H9 (cell line): ENCODE results near the gene NEBL. TPM values are rescaled to one million over a fixed set of nuclear protein-coding genes. Genes with fewer than 3 reads are reported as not detected.

Experiments used
- DNase-seq: peaks from one replicate; pipeline ENCODE4 v3.0.0-alpha.2; 2017
- H2AFZ ChIP-seq: one replicate; pipeline ENCODE4 v1.6.1; 2013; ENCODE audit warnings: mild to moderate bottlenecking, low read length, control low read depth, moderate library complexity
- H2AK5ac ChIP-seq: 2 replicates; pipeline ENCODE4 v1.6.1; 2013; ENCODE audit warnings: low read length, control low read depth, mixed read lengths; ENCODE audit not compliant: insufficient read length
- H2BK120ac ChIP-seq: one replicate; pipeline ENCODE4 v1.6.1; 2013; ENCODE audit warnings: low read depth, mild to moderate bottlenecking, low read length, control low read depth, inconsistent platforms; ENCODE audit not compliant: poor library complexity, severe bottlenecking
- H2BK12ac ChIP-seq: 2 replicates; pipeline ENCODE4 v1.6.1; 2013; ENCODE audit warnings: low read length, control low read depth, mixed read lengths, low read depth; ENCODE audit not compliant: insufficient read length
- H2BK15ac ChIP-seq: 2 replicates; pipeline ENCODE4 v1.6.1; 2013; ENCODE audit warnings: low read depth, low read length, control low read depth
- H2BK20ac ChIP-seq: one replicate; pipeline ENCODE4 v1.6.1; 2013; ENCODE audit warnings: low read depth, mild to moderate bottlenecking, low read length, control low read depth, inconsistent platforms; ENCODE audit not compliant: poor library complexity, severe bottlenecking
- H2BK5ac ChIP-seq: 2 replicates; pipeline ENCODE4 v1.6.1; 2013; ENCODE audit warnings: low read length, control low read depth, mixed read lengths; ENCODE audit not compliant: insufficient read length
- H3K14ac ChIP-seq: 2 replicates; pipeline ENCODE4 v1.6.1; 2013; ENCODE audit warnings: low read length, control low read depth; ENCODE audit not compliant: insufficient read depth
- H3K18ac ChIP-seq: 2 replicates; pipeline ENCODE4 v1.6.1; 2013; ENCODE audit warnings: low read depth, mild to moderate bottlenecking, mixed read lengths, low read length, control low read depth; ENCODE audit not compliant: insufficient read length
- H3K23ac ChIP-seq: 2 replicates; pipeline ENCODE4 v1.6.1; 2013; ENCODE audit warnings: low read length, control low read depth, mixed read lengths, low read depth; ENCODE audit not compliant: insufficient read length
- H3K23me2 ChIP-seq: 2 replicates; pipeline ENCODE4 v1.6.1; 2013; ENCODE audit warnings: low read depth, mild to moderate bottlenecking, mixed read lengths, low read length, control low read depth; ENCODE audit not compliant: insufficient read length, poor library complexity, severe bottlenecking
- H3K27ac ChIP-seq: 2 replicates; pipeline ENCODE4 v1.5.1; 2013; ENCODE audit warnings: low read length, control low read depth, mixed read lengths, low read depth; ENCODE audit not compliant: insufficient read length
- H3K27me3 ChIP-seq: 2 replicates; pipeline ENCODE4 v1.6.1; 2013; ENCODE audit warnings: low read length, control low read depth, inconsistent platforms; ENCODE audit not compliant: insufficient read depth
- H3K4ac ChIP-seq: 2 replicates; pipeline ENCODE4 v1.6.1; 2013; ENCODE audit warnings: low read depth, mild to moderate bottlenecking, control low read depth, inconsistent platforms, low read length, moderate library complexity
- H3K4me1 ChIP-seq: 2 replicates; pipeline ENCODE4 v1.6.1; 2013; ENCODE audit warnings: low read length, control low read depth, inconsistent platforms; ENCODE audit not compliant: insufficient read depth
- H3K4me2 ChIP-seq: 2 replicates; pipeline ENCODE4 v1.6.1; 2013; ENCODE audit warnings: low read length, control low read depth, mixed read lengths; ENCODE audit not compliant: insufficient read length, insufficient read depth
- H3K56ac ChIP-seq: 2 replicates; pipeline ENCODE4 v1.6.1; 2013; ENCODE audit warnings: low read depth, mild to moderate bottlenecking, mixed read lengths, low read length, control low read depth; ENCODE audit not compliant: insufficient read length
- H3K79me1 ChIP-seq: 2 replicates; pipeline ENCODE4 v1.6.1; 2013; ENCODE audit warnings: low read depth, mild to moderate bottlenecking, moderate library complexity, low read length, control low read depth, inconsistent platforms; ENCODE audit not compliant: insufficient read depth, poor library complexity, severe bottlenecking
- H3K79me2 ChIP-seq: 2 replicates; pipeline ENCODE4 v1.6.1; 2013; ENCODE audit warnings: low read length, control low read depth, inconsistent platforms; ENCODE audit not compliant: insufficient read depth
- H3K9ac ChIP-seq: 2 replicates; pipeline ENCODE4 v1.6.1; 2013; ENCODE audit warnings: low read length, control low read depth, mixed read lengths; ENCODE audit not compliant: insufficient read length; ENCODE audit errors: extremely low read depth
- H3K9me3 ChIP-seq: one replicate; pipeline ENCODE4 v1.6.1; 2013; ENCODE audit warnings: low read depth, low read length, inconsistent platforms; ENCODE audit not compliant: control insufficient read depth
- H3T11ph ChIP-seq: one replicate; pipeline ENCODE4 v1.6.1; 2013; ENCODE audit warnings: mild to moderate bottlenecking, low read length, control low read depth, inconsistent platforms
- H4K20me1 ChIP-seq: one replicate; pipeline ENCODE4 v1.6.1; 2013; ENCODE audit not compliant: control insufficient read depth, insufficient read length, insufficient read depth
- H4K5ac ChIP-seq: 2 replicates; pipeline ENCODE4 v1.6.1; 2013; ENCODE audit warnings: low read depth, mild to moderate bottlenecking, mixed read lengths, low read length, control low read depth; ENCODE audit not compliant: insufficient read length
- H4K8ac ChIP-seq: replicated peaks from 2 replicates; pipeline ENCODE4 v1.6.1; 2013; ENCODE audit warnings: low read length, control low read depth, mixed read lengths, low read depth; ENCODE audit not compliant: insufficient read length
- H4K91ac ChIP-seq: 2 replicates; pipeline ENCODE4 v1.6.1; 2013; ENCODE audit warnings: low read depth, mild to moderate bottlenecking, moderate library complexity, mixed read lengths, low read length, control low read depth; ENCODE audit not compliant: insufficient read length
- H3K27ac Mint-ChIP-seq, 3 experiments: 2 replicates in 2 of 3; 3 replicates in 1 of 3; pipeline ENCODE4 v1.8.0; 2020 to 2021; ENCODE audit warnings: mixed read lengths in 3 of 3, mild to moderate bottlenecking in 1 of 3, moderate library complexity in 1 of 3
- H3K27me3 Mint-ChIP-seq: 2 replicates; pipeline ENCODE4 v1.8.0; 2021; ENCODE audit warnings: low read depth, mild to moderate bottlenecking, moderate library complexity, mixed read lengths
- H3K36me3 Mint-ChIP-seq, 3 experiments: 2 replicates in 2 of 3; 3 replicates in 1 of 3; pipeline ENCODE4 v1.8.0; 2020 to 2021; ENCODE audit warnings: low read depth in 3 of 3, mixed read lengths in 3 of 3; ENCODE audit not compliant: insufficient read depth in 1 of 3
- H3K4me1 Mint-ChIP-seq, 2 experiments: 2 replicates each; pipeline ENCODE4 v1.8.0; 2020; ENCODE audit warnings: mixed read lengths in 2 of 2
- H3K4me3 Mint-ChIP-seq, 2 experiments: 2 replicates in 1 of 2; 3 replicates in 1 of 2; pipeline ENCODE4 v1.8.0; 2020 to 2021; ENCODE audit warnings: mild to moderate bottlenecking in 2 of 2, mixed read lengths in 2 of 2, moderate library complexity in 1 of 2
- H3K9me3 Mint-ChIP-seq, 2 experiments: 2 replicates in 1 of 2; 3 replicates in 1 of 2; pipeline ENCODE4 v1.8.0; 2020; ENCODE audit warnings: mild to moderate bottlenecking in 2 of 2, mixed read lengths in 2 of 2, moderate library complexity in 1 of 2
- CTCF ChIP-seq: fragments of 200-600 bp; sonication (generic); conservative IDR thresholded peaks from 3 replicates; pipeline ENCODE4 v1.8.0; 2021; ENCODE audit warnings: antibody characterized with exemption, mild to moderate bottlenecking
- WGBS: extraction: QIAGEN DNeasy Blood & Tissue Kit; methylation state at CpG from one replicate; pipeline ENCODE4 v1.1.7; 2013; ENCODE audit warnings: missing lambda C conversion rate, low lambda C conversion rate, mixed read lengths; ENCODE audit not compliant: insufficient read length; ENCODE audit errors: extremely low coverage; 5-methylcytosine and 5-hydroxymethylcytosine counted together
- total RNA-seq: library from RNA; stranded (reverse); gene quantifications from 2 replicates; pipeline ENCODE4 v1.2.1, GENCODE V29; 2021

NEBL gene
- total RNA-seq, 1 experiment from 2014 or later = 20.9 TPM

GRCh38 chr10:20901110-20901509 lies 4.0 kb upstream of the NEBL start:
- Histone ChIP-seq H2BK15ac (no peak overlapping the region), H3K23ac (no peak overlapping the region), H3K14ac (no peak overlapping the region), H3K18ac (no peak overlapping the region), H2BK12ac (no peak overlapping the region), H2BK5ac (no peak overlapping the region), H2BK20ac (no peak overlapping the region), H2AK5ac (no peak overlapping the region), H3K4me1 (no peaks in the 10 kb centered on the region), H3T11ph (no peak overlapping the region), H3K27ac (no peak overlapping the region), H3K27me3 (no peaks in the 10 kb centered on the region), H2BK120ac (no peak overlapping the region), H4K20me1 (no peaks in the 10 kb centered on the region), H3K79me1 (no peaks in the 10 kb centered on the region), H3K56ac (no peak overlapping the region), H3K9ac (no peak overlapping the region), H3K9me3 (no peaks in the 10 kb centered on the region), H3K79me2 (no peaks in the 10 kb centered on the region), H3K23me2 (no peaks in the 10 kb centered on the region), H4K91ac (no peak overlapping the region), H3K4ac (no peak overlapping the region), H4K8ac (no peak overlapping the region), H3K4me2 (no peak overlapping the region), H4K5ac (no peak overlapping the region), H2AFZ (no peak overlapping the region)
- WGBS = no CpG with 5 or more reads among the region's 5 CpGs
- H3K9me3 Mint-ChIP-seq = no peaks in the 10 kb centered on the region; a peak in 1 of 5 replicates
- no peak for DNase-seq
- no peak overlapping the region for H3K27ac Mint-ChIP-seq
- no peak for TF ChIP-seq CTCF
- no peaks in the 10 kb centered on the region for H3K4me1 Mint-ChIP-seq
- no peak overlapping the region for H3K4me3 Mint-ChIP-seq
- H3K36me3 Mint-ChIP-seq = peaks cover 0 to 3% (median 0%) of the 10 kb centered on the region in 3 experiments; a peak in 3 of 7 replicates
- H3K27me3 Mint-ChIP-seq = no peaks in the 10 kb centered on the region
